Airway epithelial cell (primary cell): ENCODE data around the gene TIGD6. TPM values are rescaled to one million over a fixed set of nuclear protein-coding genes. Genes with fewer than 3 reads are reported as not detected.

ENCODE experiments used
- total RNA-seq: library from RNA; depleted of rRNA; stranded (reverse); fragments of >200 nt; gene quantifications from 2 replicates; pipeline ENCODE4 v1.2.3, GENCODE V29; 2015

Gene TIGD6
- total RNA-seq, result 2.1 and 2.8 TPM in 2 replicates

DNA sequence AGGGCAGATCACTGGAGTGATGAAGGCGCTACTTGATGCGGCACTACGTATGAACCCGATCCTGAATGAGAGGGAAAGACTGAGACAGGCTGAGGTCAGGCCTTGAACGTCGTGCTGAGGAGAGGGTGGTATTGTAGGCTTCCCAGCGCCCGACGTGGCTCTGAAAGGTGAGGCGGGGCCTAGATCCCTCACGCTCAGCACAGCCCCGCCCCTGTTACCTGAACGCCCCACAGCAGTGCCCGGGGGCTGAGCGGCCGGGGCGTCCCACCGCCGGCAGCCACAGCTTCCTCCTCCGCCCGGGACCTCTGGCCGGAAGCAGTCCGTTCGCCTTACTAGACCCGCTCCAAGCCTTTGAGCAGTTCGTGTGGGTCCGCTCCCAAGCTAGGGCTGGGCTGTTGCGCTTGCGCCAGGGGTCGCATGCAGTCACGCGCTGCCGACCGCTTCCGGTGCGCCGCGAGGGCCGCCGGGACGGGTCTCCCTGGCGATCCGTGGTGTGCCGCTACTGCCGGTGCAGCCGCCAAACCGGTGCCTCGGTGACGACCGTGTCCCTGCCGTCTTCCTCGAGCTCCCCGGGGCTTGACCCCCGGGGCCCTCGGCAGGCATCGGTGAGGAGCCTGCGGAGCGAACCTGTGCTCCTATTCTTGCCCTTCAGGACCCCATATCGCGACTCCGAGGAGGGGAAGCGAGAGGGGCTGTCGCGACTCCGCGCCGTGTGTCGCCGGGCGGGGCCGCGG, at the start of gene TIGD6, which contains the start of gene HMGXB3:
TSS of gene TIGD6 (minus strand) at position 399 of the 734 bp plus-strand sequence. CDS start 4,306 bp downstream, outside the sequence.
TSS of gene HMGXB3 (plus strand) at position 484 of the 734 bp plus-strand sequence. CDS start 4,114 bp downstream, outside the sequence.

DNA sequence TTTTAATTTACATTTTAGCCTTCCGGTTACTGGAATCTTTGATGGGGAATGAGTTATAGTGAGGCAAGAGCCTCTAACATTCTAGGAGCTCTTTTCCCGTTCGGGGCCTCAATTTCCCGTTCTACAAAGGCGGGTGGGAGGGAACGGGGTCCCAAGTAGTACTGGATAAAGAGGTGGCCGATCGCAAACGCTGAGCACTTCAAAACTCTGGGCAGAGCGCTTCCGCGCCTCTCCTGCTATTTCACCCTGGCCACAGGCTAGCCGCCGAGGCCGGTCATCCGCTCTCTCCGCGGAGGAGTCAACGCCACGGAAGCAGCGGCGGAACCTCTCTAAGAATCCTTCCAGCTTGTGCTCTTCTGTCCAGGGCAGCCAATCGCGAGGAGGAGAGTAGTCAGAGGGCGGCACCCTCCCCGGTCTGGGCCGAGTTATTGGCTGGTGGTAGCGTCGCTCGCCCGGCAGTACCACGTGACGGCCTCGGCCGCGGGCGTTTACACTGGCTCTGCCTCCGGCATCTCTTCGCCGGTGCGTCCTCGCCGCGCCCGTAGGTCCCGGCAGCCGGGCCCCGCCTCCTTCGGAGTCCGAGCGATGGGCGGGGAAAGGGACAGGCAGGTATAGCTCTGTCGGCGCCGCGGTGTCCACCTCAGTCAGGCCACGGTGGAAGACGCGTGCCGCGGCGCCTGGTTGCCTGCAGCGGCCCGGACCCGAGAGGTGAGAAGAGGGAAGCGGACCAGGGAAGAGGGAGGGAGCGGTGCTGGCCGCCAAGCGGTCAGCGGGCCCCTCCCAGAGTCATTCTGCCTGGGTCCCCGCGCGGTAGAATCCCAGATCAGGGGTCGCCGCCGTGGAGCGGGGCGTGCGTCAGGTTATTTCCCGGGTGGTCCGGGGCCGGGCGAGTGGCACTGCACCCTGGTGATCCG, 39.9 kb downstream of the TIGD6 start, which contains the start of gene SLC26A2:
TSS of gene SLC26A2 (plus strand) at position 487 of the 914 bp plus-strand sequence. CDS start 16,895 bp downstream, outside the sequence.

GRCh38 chr5:149944666-149945065, 55.8 kb downstream of the TIGD6 start, which contains the start of gene PDE6A:
TSS of gene PDE6A (minus strand) at chr5:149944793. CDS start at chr5:149944673, 120 bp downstream.

Other genes with a start within 250 kb of the TIGD6 start
- gene PDE6A, start 55.9 kb downstream of the TIGD6 start, total RNA-seq, result 0.07 TPM in 1 of 2 replicates, not detected in the other
- 7.8 and 10.0 TPM in 2 replicates for gene SLC26A2, start 39.9 kb downstream of the TIGD6 start, total RNA-seq
- gene HMGXB3, start 85 bp upstream of the TIGD6 start, total RNA-seq, result 24.5 and 30.3 TPM in 2 replicates
- 0.09 TPM in 1 of 2 replicates, not detected in the other for gene CSF1R, start 85.9 kb upstream of the TIGD6 start, total RNA-seq
- 3.9 and 4.9 TPM in 2 replicates for gene PDGFRB, start 155.2 kb upstream of the TIGD6 start, total RNA-seq
- gene CDX1, start 166.1 kb upstream of the TIGD6 start, total RNA-seq, result not detected in 2 replicates
- not detected in 2 replicates for gene SLC6A7, start 189.4 kb upstream of the TIGD6 start, total RNA-seq